B cell (primary cell): Measurements from ENCODE around the gene TECTA. TPM values are rescaled to one million over a fixed set of nuclear protein-coding genes. Genes with fewer than 3 reads are reported as not detected.

Experiments used
- ATAC-seq: fragments of 200-7000 bp; cut with Tn5 transposase; one replicate; pipeline ENCODE4 v1.10.0; 2021; ENCODE audit warnings: low read depth, mild to moderate bottlenecking, moderate number of reproducible peaks, moderate library complexity
- CTCF ChIA-PET: fragments of 350-600 bp; sonication (Branson Sonifier 250); formaldehyde crosslinking; loops from one replicate; lab custom pipeline; 2021; ENCODE audit warnings: antibody characterized with exemption, inconsistent platforms; lab: Charles Lee
- POLR2A ChIA-PET: fragments of 350-600 bp; sonication (Branson Sonifier 250); formaldehyde crosslinking; loops from one replicate; lab custom pipeline; 2021; ENCODE audit warnings: antibody characterized with exemption; lab: Charles Lee
- DNase-seq: peaks from one replicate; pipeline ENCODE4 v3.0.0; 2013
- H2AFZ ChIP-seq: 2 replicates; pipeline ENCODE4 v1.6.1; 2012; ENCODE audit warnings: mild to moderate bottlenecking, low read depth, low read length; ENCODE audit not compliant: insufficient read depth, poor library complexity, severe bottlenecking
- H3K27ac ChIP-seq, 2 donors: 1 replicate in 1 of 2; 2 replicates in 1 of 2; pipeline ENCODE4 v1.5.1; 2012 to 2013; ENCODE audit warnings: low read length in 2 of 2, mild to moderate bottlenecking in 2 of 2, moderate library complexity in 1 of 2
- H3K27me3 ChIP-seq, 4 experiments: fragments of 200-600 bp in 1 of 4; sonication (generic) in 1 of 4; replicated peaks in 1 of 4; 1 replicate in 2 of 4; 2 replicates in 2 of 4; pipeline versions ENCODE4 v1.6.1 to v1.7.0; 2013 to 2016; ENCODE audit warnings: low read length in 3 of 4, mild to moderate bottlenecking in 2 of 4, mixed read lengths in 1 of 4, moderate library complexity in 1 of 4; ENCODE audit not compliant: insufficient read depth in 4 of 4, control insufficient read depth in 3 of 4; ENCODE audit errors: control extremely low read depth in 1 of 4
- H3K36me3 ChIP-seq, 2 experiments: replicated peaks in 1 of 2; 1 replicate in 1 of 2; 2 replicates in 1 of 2; pipeline versions ENCODE4 v1.6.1 to v1.7.1; 2013; ENCODE audit warnings: low read length in 1 of 2; ENCODE audit not compliant: insufficient read depth in 2 of 2, control insufficient read depth in 1 of 2; ENCODE audit errors: control extremely low read depth in 1 of 2, extremely low read depth in 1 of 2
- H3K4me1 ChIP-seq, 2 donors: fragments of 200-600 bp in 1 of 2; sonication (generic) in 1 of 2; 1 replicate in 1 of 2; 2 replicates in 1 of 2; pipeline versions ENCODE4 v1.5.1 to v1.6.1; 2013 to 2017; ENCODE audit warnings: low read length in 2 of 2; ENCODE audit not compliant: control insufficient read depth in 2 of 2, insufficient read depth in 2 of 2
- H3K4me2 ChIP-seq: replicated peaks from 2 replicates; pipeline ENCODE3; 2012; ENCODE audit warnings: mild to moderate bottlenecking, low read depth, low read length; ENCODE audit not compliant: poor library complexity, severe bottlenecking
- H3K4me3 ChIP-seq, 5 experiments: fragments of 200-600 bp in 1 of 5; sonication (generic) in 1 of 5; 1 replicate in 3 of 5; 2 replicates in 2 of 5; pipeline versions ENCODE4 v1.5.1 to v1.7.0; 2011 to 2016; ENCODE audit warnings: low read length in 4 of 5, mild to moderate bottlenecking in 4 of 5, low read depth in 2 of 5, control low read depth in 1 of 5, moderate library complexity in 1 of 5; ENCODE audit not compliant: insufficient read depth in 1 of 5; ENCODE audit errors: control extremely low read depth in 1 of 5, extremely low read depth in 1 of 5
- H3K79me2 ChIP-seq: fragments of 200-600 bp; sonication (generic); one replicate; pipeline ENCODE4 v1.6.0; 2016; ENCODE audit warnings: low read length; ENCODE audit not compliant: control insufficient read depth, insufficient read depth
- H3K9ac ChIP-seq: fragments of 200-600 bp; sonication (generic); 2 replicates; pipeline ENCODE4 v1.6.1; 2017; ENCODE audit warnings: mild to moderate bottlenecking, low read length, moderate library complexity
- H3K9me3 ChIP-seq, 3 donors: one replicate each; pipeline versions ENCODE4 v1.6.1 to v1.7.1; 2013; ENCODE audit warnings: low read length in 2 of 3; ENCODE audit not compliant: control insufficient read depth in 2 of 3, insufficient read depth in 1 of 3; ENCODE audit errors: control extremely low read depth in 1 of 3
- H4K20me1 ChIP-seq: 2 replicates; pipeline ENCODE4 v1.6.0; 2012; ENCODE audit warnings: mild to moderate bottlenecking, low read length; ENCODE audit not compliant: insufficient read depth, control insufficient read depth, poor library complexity, severe bottlenecking
- H3K27ac Mint-ChIP-seq: one replicate; pipeline ENCODE4 v1.8.0; 2021; ENCODE audit warnings: mixed read lengths
- H3K27me3 Mint-ChIP-seq: one replicate; pipeline ENCODE4 v1.8.0; 2021; ENCODE audit warnings: mixed read lengths
- H3K4me1 Mint-ChIP-seq: one replicate; pipeline ENCODE4 v1.8.0; 2021; ENCODE audit warnings: mixed read lengths
- H3K4me3 Mint-ChIP-seq: one replicate; pipeline ENCODE4 v1.8.0; 2021; ENCODE audit warnings: mixed read lengths
- H3K9me3 Mint-ChIP-seq: one replicate; pipeline ENCODE4 v1.8.0; 2022; ENCODE audit warnings: mixed read lengths; ENCODE audit not compliant: insufficient read depth
- EZH2 ChIP-seq: IDR thresholded peaks from 2 replicates; pipeline ENCODE4 v1.6.1; 2012; ENCODE audit warnings: borderline replicate concordance, low read depth, mild to moderate bottlenecking, moderate library complexity, low read length; ENCODE audit not compliant: insufficient read depth, poor library complexity, severe bottlenecking
- WGBS: methylation state at CpG from one replicate; pipeline ENCODE4 v1.1.5; 2013; ENCODE audit warnings: missing lambda C conversion rate; ENCODE audit not compliant: insufficient coverage; 5-methylcytosine and 5-hydroxymethylcytosine counted together
- intact Hi-C: fragments of 100-400 bp; cut with micrococcal nuclease; formaldehyde crosslinking; loops from one replicate; pipeline ENCODE4 v1.10.0; 2022
- polyA plus RNA-seq: library from polyadenylated mRNA; depleted of rRNA; stranded (reverse); fragments of >200 nt; gene quantifications from 2 replicates; pipeline ENCODE4 v1.2.3, GENCODE V29; 2012
- total RNA-seq, 2 donors: library from RNA; stranded (reverse); fragments of 120-200 nt in 1 of 2; gene quantifications; 1 replicate in 1 of 2; 2 replicates in 1 of 2; pipeline versions ENCODE4 v1.2.3 to v1.2.4, GENCODE V29; 2013 to 2022
- TF ChIP-seq, protein P1 (sequence below): fragments of 200-600 bp; IDR thresholded peaks from one replicate; pipeline ENCODE4 v1.8.0; 2022; ENCODE audit warnings: antibody characterized with exemption, mild to moderate bottlenecking

The TECTA gene
- total and polyA plus RNA-seq, 2 donors (not counting 1 experiment from before 2014, with no cell fraction given): 0.47 to 0.51 TPM

DNA sequence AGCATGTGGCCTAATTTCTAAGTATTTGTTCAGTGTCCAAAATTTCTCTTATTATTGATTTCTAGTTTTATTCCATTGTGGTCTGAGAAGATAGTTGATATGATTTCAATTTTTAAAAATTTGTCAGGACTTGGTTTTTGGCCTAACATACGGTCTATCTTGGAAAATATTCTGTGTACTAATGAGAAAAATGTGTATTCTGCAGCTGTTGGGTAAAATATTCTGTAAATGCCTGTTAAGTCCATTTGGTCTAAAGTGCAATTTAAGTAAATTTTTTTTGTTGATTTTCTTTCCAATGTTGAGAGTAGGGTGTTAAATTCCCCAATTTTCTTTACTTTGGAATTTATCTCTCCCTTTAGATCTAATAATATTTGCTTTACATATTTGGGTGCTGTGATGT is 78.3 kb downstream of the TECTA start:
- no peak for ATAC-seq

DNA sequence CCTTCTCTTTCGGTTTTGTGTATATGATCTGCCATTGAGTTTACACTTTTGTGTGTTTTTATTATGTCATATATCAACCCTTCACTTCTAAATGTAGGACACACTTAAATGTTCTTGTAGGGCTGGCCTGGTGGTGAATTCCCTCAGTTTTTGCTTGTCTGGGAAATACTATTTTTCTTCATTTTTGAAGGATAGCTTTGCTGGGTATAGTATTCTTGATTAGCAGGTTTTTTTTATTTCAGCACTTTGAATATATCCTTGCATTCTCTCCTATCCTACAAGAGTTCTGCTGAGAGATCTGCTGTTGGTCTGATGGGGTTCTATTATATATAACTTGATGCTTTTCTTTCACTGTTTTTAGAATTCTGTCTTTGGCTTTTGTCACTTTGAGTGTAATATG is 79.1 kb downstream of the TECTA start:
- Mint-ChIP-seq H3K4me1 (no peaks in the 10 kb centered on the region), H3K27ac (no peak overlapping the region), H3K27me3 (peaks cover 20% of the 10 kb centered on the region), H3K9me3 (peaks cover 19% of the 10 kb centered on the region), H3K4me3 (no peak overlapping the region)
- intact Hi-C loops: no loop called here
- TF ChIP-seq EZH2: no peak
- TF ChIP-seq, protein P1, sequence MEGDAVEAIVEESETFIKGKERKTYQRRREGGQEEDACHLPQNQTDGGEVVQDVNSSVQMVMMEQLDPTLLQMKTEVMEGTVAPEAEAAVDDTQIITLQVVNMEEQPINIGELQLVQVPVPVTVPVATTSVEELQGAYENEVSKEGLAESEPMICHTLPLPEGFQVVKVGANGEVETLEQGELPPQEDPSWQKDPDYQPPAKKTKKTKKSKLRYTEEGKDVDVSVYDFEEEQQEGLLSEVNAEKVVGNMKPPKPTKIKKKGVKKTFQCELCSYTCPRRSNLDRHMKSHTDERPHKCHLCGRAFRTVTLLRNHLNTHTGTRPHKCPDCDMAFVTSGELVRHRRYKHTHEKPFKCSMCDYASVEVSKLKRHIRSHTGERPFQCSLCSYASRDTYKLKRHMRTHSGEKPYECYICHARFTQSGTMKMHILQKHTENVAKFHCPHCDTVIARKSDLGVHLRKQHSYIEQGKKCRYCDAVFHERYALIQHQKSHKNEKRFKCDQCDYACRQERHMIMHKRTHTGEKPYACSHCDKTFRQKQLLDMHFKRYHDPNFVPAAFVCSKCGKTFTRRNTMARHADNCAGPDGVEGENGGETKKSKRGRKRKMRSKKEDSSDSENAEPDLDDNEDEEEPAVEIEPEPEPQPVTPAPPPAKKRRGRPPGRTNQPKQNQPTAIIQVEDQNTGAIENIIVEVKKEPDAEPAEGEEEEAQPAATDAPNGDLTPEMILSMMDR: no peak
- no peak for ATAC-seq
- Histone ChIP-seq H3K27ac (no peak overlapping the region), H3K4me3 (no peak overlapping the region), H3K79me2 (no peaks in the 10 kb centered on the region), H3K27me3 (peaks cover 0 to 13% (median 4%) of the 10 kb centered on the region in 4 experiments), H4K20me1 (no peaks in the 10 kb centered on the region), H3K9me3 (peaks cover 1 to 24% (median 12%) of the 10 kb centered on the region in 3 donors), H3K4me2 (no peak overlapping the region), H3K4me1 (no peaks in the 10 kb centered on the region), H3K36me3 (no peaks in the 10 kb centered on the region), H3K9ac (no peak overlapping the region), H2AFZ (no peak overlapping the region)
- POLR2A ChIA-PET: no interaction called here
- CTCF ChIA-PET: interaction anchor here (1.2 kb wide), 1 partner anchor 14 kb away, joined by 7 read pairs; no protein-coding TSS in a partner anchor
- WGBS: no CpG with 5 or more reads among the region's 1 CpG
- no peak for DNase-seq

More for the DNA sequence above, 78.3 kb downstream of the TECTA start:
- peaks cover 0 to 7% (median 3%) of the 10 kb centered on the region in 4 experiments for H3K27me3 ChIP-seq
- H3K79me2 ChIP-seq: no peaks in the 10 kb centered on the region
- H4K20me1 ChIP-seq: no peaks in the 10 kb centered on the region
- TF ChIP-seq EZH2: no peak
- TF ChIP-seq, protein P1: no peak
- ChIA-PET POLR2A (no interaction called here), CTCF (interaction anchor here (1.3 kb wide), 1 partner anchor 14 kb away, joined by 3 read pairs; no protein-coding TSS in a partner anchor)
- H3K27me3 Mint-ChIP-seq: peaks cover 13% of the 10 kb centered on the region
- H3K9me3 ChIP-seq: peaks cover 1 to 24% (median 12%) of the 10 kb centered on the region in 3 donors
- no peak overlapping the region for H3K27ac Mint-ChIP-seq
- no peak overlapping the region for H3K27ac ChIP-seq
- H3K4me3 ChIP-seq: no peak overlapping the region
- no peaks in the 10 kb centered on the region for H3K4me1 Mint-ChIP-seq
- H2AFZ ChIP-seq: no peak overlapping the region
- no peak for DNase-seq
- peaks cover 19% of the 10 kb centered on the region for H3K9me3 Mint-ChIP-seq
- H3K4me3 Mint-ChIP-seq: no peak overlapping the region
- WGBS: 80% methylated on average over 1 of the region's 1 CpG
- H3K4me2 ChIP-seq: no peak overlapping the region
- H3K9ac ChIP-seq: no peak overlapping the region
- intact Hi-C loops: no loop called here
- H3K36me3 ChIP-seq: no peaks in the 10 kb centered on the region
- no peaks in the 10 kb centered on the region for H3K4me1 ChIP-seq
